GM23338 (cell line): Measurements from ENCODE around the gene RRP1. TPM values are rescaled to one million over a fixed set of nuclear protein-coding genes. Genes with fewer than 3 reads are reported as not detected.

ENCODE experiments used
- ATAC-seq: fragments of 200-7000 bp; cut with Tn5 transposase; 3 replicates; pipeline ENCODE4 v1.9.1; 2020
- DNase-seq: peaks from one replicate; pipeline ENCODE4 v3.0.0-alpha.2; 2015; ENCODE audit warnings: low spot score
- H2AFZ ChIP-seq: fragments of 200-600 bp; sonication (generic); 2 replicates; pipeline ENCODE4 v1.8.0; 2016; ENCODE audit warnings: antibody characterized with exemption, mild to moderate bottlenecking, moderate library complexity
- H3F3A ChIP-seq: fragments of 200-600 bp; sonication (generic); replicated peaks from 2 replicates; pipeline ENCODE4 v1.8.0; 2017; ENCODE audit warnings: antibody characterized with exemption, mixed run types, low read depth
- H3K27ac ChIP-seq: fragments of 200-600 bp; sonication (generic); 2 replicates; pipeline ENCODE4 v1.6.1; 2016; ENCODE audit warnings: low read depth
- H3K27me3 ChIP-seq: fragments of 200-600 bp; sonication (generic); 2 replicates; pipeline ENCODE4 v1.8.0; 2016; ENCODE audit warnings: mild to moderate bottlenecking, mixed run types, moderate library complexity; ENCODE audit not compliant: insufficient read depth
- H3K36me3 ChIP-seq: fragments of 200-600 bp; sonication (generic); 2 replicates; pipeline ENCODE4 v1.8.0; 2016; ENCODE audit warnings: mild to moderate bottlenecking; ENCODE audit not compliant: insufficient read depth
- H3K4me1 ChIP-seq: fragments of 200-600 bp; sonication (generic); 2 replicates; pipeline ENCODE4 v1.8.0; 2016; ENCODE audit warnings: mild to moderate bottlenecking, moderate library complexity; ENCODE audit not compliant: insufficient read depth
- H3K4me2 ChIP-seq: fragments of 200-600 bp; sonication (generic); 2 replicates; pipeline ENCODE4 v1.7.1; 2017; ENCODE audit warnings: mixed run types
- H3K4me3 ChIP-seq: fragments of 200-600 bp; sonication (generic); 2 replicates; pipeline ENCODE4 v1.6.1; 2016; ENCODE audit warnings: mixed run types
- H3K79me2 ChIP-seq: fragments of 200-600 bp; sonication (generic); replicated peaks from 2 replicates; pipeline ENCODE4 v1.8.0; 2017; ENCODE audit warnings: mild to moderate bottlenecking; ENCODE audit not compliant: insufficient read depth
- H3K9me2 ChIP-seq: fragments of 200-600 bp; sonication (generic); 2 replicates; pipeline ENCODE4 v1.8.0; 2017; ENCODE audit not compliant: insufficient read depth
- H4K20me1 ChIP-seq: fragments of 200-600 bp; sonication (generic); replicated peaks from 2 replicates; pipeline ENCODE4 v1.8.0; 2017; ENCODE audit warnings: mild to moderate bottlenecking; ENCODE audit not compliant: insufficient read depth
- H3K27ac Mint-ChIP-seq: 2 replicates; pipeline ENCODE4 v1.8.0; 2020; ENCODE audit warnings: inconsistent platforms, mild to moderate bottlenecking, moderate library complexity, mixed read lengths
- H3K27me3 Mint-ChIP-seq: 3 replicates; pipeline ENCODE4 v1.8.0; 2022; ENCODE audit warnings: low read depth, mild to moderate bottlenecking, moderate library complexity, mixed read lengths, inconsistent platforms; ENCODE audit not compliant: insufficient read depth, poor library complexity
- H3K36me3 Mint-ChIP-seq: 3 replicates; pipeline ENCODE4 v1.8.0; 2021; ENCODE audit warnings: low read depth, mild to moderate bottlenecking, inconsistent platforms, moderate library complexity, mixed read lengths
- H3K4me1 Mint-ChIP-seq: 3 replicates; pipeline ENCODE4 v1.8.0; 2020; ENCODE audit warnings: mild to moderate bottlenecking, inconsistent platforms, mixed read lengths
- H3K4me3 Mint-ChIP-seq: 3 replicates; pipeline ENCODE4 v1.8.0; 2021; ENCODE audit warnings: moderate library complexity, mild to moderate bottlenecking, inconsistent platforms, mixed read lengths
- H3K9me3 Mint-ChIP-seq: 3 replicates; pipeline ENCODE4 v1.8.0; 2020; ENCODE audit warnings: moderate library complexity, mild to moderate bottlenecking, inconsistent platforms, mixed read lengths
- CREB1 ChIP-seq: fragments of 250-450 bp; sonication (Bioruptor Pico); IDR thresholded peaks from 2 replicates; pipeline ENCODE4 v1.5.0; 2020; ENCODE audit warnings: low read depth, mild to moderate bottlenecking, moderate library complexity
- CTCF ChIP-seq, 2 experiments: fragments of 200-600 bp in 1 of 2; sonication (generic) in 1 of 2; conservative IDR thresholded peaks; 2 replicates each; pipeline versions ENCODE4 v1.5.1 to v1.6.1; 2016 to 2017; ENCODE audit warnings: antibody characterized with exemption in 2 of 2, low read depth in 2 of 2, mild to moderate bottlenecking in 2 of 2, moderate library complexity in 1 of 2
- EZH2 ChIP-seq: fragments of 200-600 bp; sonication (generic); IDR thresholded peaks from one replicate; pipeline ENCODE4 v1.8.0; 2017; ENCODE audit warnings: antibody characterized with exemption, mild to moderate bottlenecking, low read depth; ENCODE audit not compliant: unreplicated experiment
- JUNB ChIP-seq: IDR thresholded peaks from one replicate; pipeline ENCODE4 v1.6.1; 2016; ENCODE audit warnings: antibody characterized with exemption; ENCODE audit not compliant: unreplicated experiment
- REST ChIP-seq: IDR thresholded peaks from one replicate; pipeline ENCODE4 v1.6.1; 2018; ENCODE audit warnings: antibody characterized with exemption; ENCODE audit not compliant: unreplicated experiment
- ZNF114 ChIP-seq: fragments of 250-450 bp; sonication (Bioruptor Pico); IDR thresholded peaks from 2 replicates; pipeline ENCODE4 v1.5.0; 2020; ENCODE audit warnings: mild to moderate bottlenecking, moderate library complexity
- ZNF331 ChIP-seq: fragments of 250-450 bp; sonication (Bioruptor Pico); IDR thresholded peaks from 2 replicates; pipeline ENCODE4 v1.5.0; 2020; ENCODE audit warnings: low read depth, mild to moderate bottlenecking, moderate library complexity
- polyA plus RNA-seq: library from polyadenylated mRNA; unstranded; fragments of >200 nt; fragmentation: Nextera tagmentation; extraction: Ambion mirVana; gene quantifications from 2 replicates; pipeline ENCODE4 v1.2.1, GENCODE V29; 2016
- total RNA-seq: library from RNA; depleted of rRNA; stranded (reverse); fragments of >200 nt; shearing (Covaris generic); gene quantifications from 2 replicates; pipeline ENCODE4 v1.2.3, GENCODE V29; 2014

The RRP1 gene
- total and polyA plus RNA-seq, 2 experiments from 2014 or later = 36.5 to 63.5 TPM

- H3K79me2 ChIP-seq = peaks cover 51% of the 10 kb centered on the region
These were observed 4.9 kb downstream of the RRP1 start for GRCh38 chr21:43794311-43794710.

GRCh38 chr21:43794857-43795256 is 5.5 kb downstream of the RRP1 start:
- peaks cover 93% of the 10 kb centered on the region for H3K36me3 Mint-ChIP-seq
- Histone ChIP-seq H3K9me2 (no peaks in the 10 kb centered on the region), H3K36me3 (peaks cover 36% of the 10 kb centered on the region), H2AFZ (no peak overlapping the region), H3K79me2 (peaks cover 48% of the 10 kb centered on the region), H3K4me1 (peaks cover 10% of the 10 kb centered on the region), H3K4me3 (no peak overlapping the region), H3F3A (0 out of 2 replicates have a peak, but pooled peaks cover 3% of the 10 kb centered on the region), H3K27me3 (no peaks in the 10 kb centered on the region), H3K27ac (no peak overlapping the region), H3K4me2 (no peak overlapping the region), H4K20me1 (peaks cover 16% of the 10 kb centered on the region)
- no peak for DNase-seq
- no peak overlapping the region; the same call in 2 of the 3 replicates for H3K4me3 Mint-ChIP-seq
- peaks cover 11% of the 10 kb centered on the region for H3K4me1 Mint-ChIP-seq
- H3K27ac Mint-ChIP-seq = no peak overlapping the region
- no peak for ATAC-seq
- H3K9me3 Mint-ChIP-seq = no peaks in the 10 kb centered on the region
- H3K27me3 Mint-ChIP-seq = peaks cover 12% of the 10 kb centered on the region
- TF ChIP-seq CTCF (conservative IDR thresholded peaks at IDR 0.05; ENCODE audit: low read depth in 2 of 2) = no peak
- no peak for TF ChIP-seq ZNF331 (CRISPR knock-in tag)
- no peak for TF ChIP-seq EZH2
- no peak for TF ChIP-seq CREB1

More at GRCh38 chr21:43794311-43794710, 4.9 kb downstream of the RRP1 start:
- TF ChIP-seq REST (no peak), JUNB (no peak), ZNF114 (CRISPR knock-in tag) (no peak)
- Mint-ChIP-seq H3K4me3 (no peak overlapping the region; the same call in 2 of the 3 replicates), H3K27ac (no peak overlapping the region), H3K36me3 (peaks cover 89% of the 10 kb centered on the region), H3K9me3 (no peaks in the 10 kb centered on the region), H3K4me1 (peaks cover 11% of the 10 kb centered on the region), H3K27me3 (peaks cover 12% of the 10 kb centered on the region)
- no peaks in the 10 kb centered on the region for H3K9me2 ChIP-seq
- H4K20me1 ChIP-seq = peaks cover 16% of the 10 kb centered on the region
- peaks cover 36% of the 10 kb centered on the region for H3K36me3 ChIP-seq
- no peak overlapping the region for H3K4me3 ChIP-seq
- DNase-seq (no peak), ATAC-seq (no peak)
- peaks cover 10% of the 10 kb centered on the region for H3K4me1 ChIP-seq
- no peak overlapping the region for H2AFZ ChIP-seq
- H3K4me2 ChIP-seq = no peak overlapping the region
- no peaks in the 10 kb centered on the region for H3K27me3 ChIP-seq
- H3F3A ChIP-seq = 0 out of 2 replicates have a peak, but pooled peaks cover 3% of the 10 kb centered on the region
- no peak overlapping the region for H3K27ac ChIP-seq
